Activated CD4-positive, alpha-beta T cell treated with anti-CD3 and anti-CD28 coated beads for 1 hour (primary cell): ENCODE results near the gene HELZ.
A peak's percentile ranks its signal among the peaks of the same experiment; 100 is the strongest.
"Not testable (repeated sequence)": the region's sequence is repeated elsewhere in the genome, so short reads cannot be mapped to it uniquely, and the experiment has no call there.

Experiments
- DNase-seq: peaks from one replicate; pipeline ENCODE4 v3.0.0-alpha.2; 2020

HELZ gene

GRCh38 chr17:67262435-67263117 is 17.6 kb upstream of the HELZ start:
- DNase-seq, result no peak

GRCh38 chr17:67260170-67260987 is 15.4 kb upstream of the HELZ start:
- DNase-seq, result no peak

GRCh38 chr17:67258821-67259468 is 13.9 kb upstream of the HELZ start:
- DNase-seq, result no peak

GRCh38 chr17:67256075-67256732 is 11.2 kb upstream of the HELZ start:
- no peak for DNase-seq

GRCh38 chr17:67253384-67253783 is 8.4 kb upstream of the HELZ start:
- no peak for DNase-seq

- DNase-seq, result not testable (repeated sequence)
Observed at GRCh38 chr17:67251586-67251985, 6.6 kb upstream of the HELZ start.

GRCh38 chr17:67248291-67248690 is 3.3 kb upstream of the HELZ start:
- no peak for DNase-seq

- DNase-seq, result no peak
Observed at GRCh38 chr17:67247416-67247900, 2.5 kb upstream of the HELZ start.

- no peak for DNase-seq
Observed at GRCh38 chr17:67246653-67247415, 1.8 kb upstream of the HELZ start.

- DNase-seq, result no peak
Observed at GRCh38 chr17:67246403-67246652, 1.3 kb upstream of the HELZ start.

GRCh38 chr17:67245694-67246402 is 852 bp upstream of the HELZ start:
- DNase-seq, result peak; percentile 26

GRCh38 chr17:67244431-67245072 is 444 bp downstream of the HELZ start:
- DNase-seq, result no peak

GRCh38 chr17:67243284-67243683 is 1.7 kb downstream of the HELZ start:
- no peak for DNase-seq

GRCh38 chr17:67241719-67242341 is 3.2 kb downstream of the HELZ start:
- DNase-seq, result no peak

GRCh38 chr17:67239597-67239996 is 5.4 kb downstream of the HELZ start:
- DNase-seq, result no peak

- no peak for DNase-seq
Observed at GRCh38 chr17:67238991-67239390, 6.0 kb downstream of the HELZ start.

- no peak for DNase-seq
Observed at GRCh38 chr17:67232441-67232840, 12.6 kb downstream of the HELZ start.

- no peak for DNase-seq
Observed at GRCh38 chr17:67229109-67229955, 15.7 kb downstream of the HELZ start.

- DNase-seq, result no peak
Observed at GRCh38 chr17:67227488-67227887, 17.5 kb downstream of the HELZ start.

- no peak for DNase-seq
Observed at GRCh38 chr17:67225316-67225715, 19.7 kb downstream of the HELZ start.
